HuH-7.5 (cell line): ENCODE data around the gene WBP2NL.
"Not testable (repeated sequence)": the region's sequence is repeated elsewhere in the genome, so short reads cannot be mapped to it uniquely, and the experiment has no call there.

Source experiments
- DNase-seq: peaks from one replicate; pipeline ENCODE4 v3.0.0; 2011; ENCODE audit warnings: low spot score

WBP2NL gene

GRCh38 chr22:41998361-41999261, at the start of gene WBP2NL:
TSS of gene WBP2NL (plus strand) at chr22:41998788. CDS start at chr22:41998819, 31 bp downstream.
- peak; percentile 69 for DNase-seq

GRCh38 chr22:41948928-41949296, 49.7 kb upstream of the WBP2NL start:
- not testable (repeated sequence) for DNase-seq

- DNase-seq = no peak
These were observed 49.2 kb upstream of the WBP2NL start for GRCh38 chr22:41949297-41949965.

- DNase-seq = no peak
These were observed 46.6 kb upstream of the WBP2NL start, which contains the start of gene SMIM45 for GRCh38 chr22:41951898-41952474. TSS of gene SMIM45 (plus strand) at chr22:41952150.

GRCh38 chr22:41952713-41953112, 45.9 kb upstream of the WBP2NL start:
- DNase-seq = no peak

GRCh38 chr22:41957941-41958556, 40.5 kb upstream of the WBP2NL start:
- no peak for DNase-seq

GRCh38 chr22:41963453-41964111, 35.0 kb upstream of the WBP2NL start:
- no peak for DNase-seq

GRCh38 chr22:41964112-41964491, 34.5 kb upstream of the WBP2NL start:
- no peak for DNase-seq

GRCh38 chr22:41966225-41966606, 32.4 kb upstream of the WBP2NL start:
- no peak for DNase-seq

- DNase-seq = no peak
These were observed 31.9 kb upstream of the WBP2NL start for GRCh38 chr22:41966607-41967240.

GRCh38 chr22:41968601-41969000, 30.0 kb upstream of the WBP2NL start:
- DNase-seq = no peak

- DNase-seq = no peak
These were observed 29.4 kb upstream of the WBP2NL start, which contains the start of gene SEPTIN3 for GRCh38 chr22:41969110-41969646. TSS of gene SEPTIN3 (plus strand) at chr22:41969443. CDS start at chr22:41971493, 2,050 bp downstream.

- DNase-seq = no peak
These were observed 28.0 kb upstream of the WBP2NL start for GRCh38 chr22:41970601-41971000.

GRCh38 chr22:41971431-41971830, 27.2 kb upstream of the WBP2NL start:
- no peak for DNase-seq

GRCh38 chr22:41974691-41975290, 23.8 kb upstream of the WBP2NL start:
- no peak for DNase-seq

- DNase-seq = no peak
These were observed 23.1 kb upstream of the WBP2NL start for GRCh38 chr22:41975299-41976069.

GRCh38 chr22:41976070-41976901, 22.3 kb upstream of the WBP2NL start:
- DNase-seq = no peak

GRCh38 chr22:41976961-41977566, 21.5 kb upstream of the WBP2NL start:
- no peak for DNase-seq
